GM23338 (cell line): ENCODE results near the gene MOCOS. TPM values are rescaled to one million over a fixed set of nuclear protein-coding genes. Genes with fewer than 3 reads are reported as not detected.

ENCODE experiments used
- ATAC-seq: fragments of 200-7000 bp; cut with Tn5 transposase; 3 replicates; pipeline ENCODE4 v1.9.1; 2020
- DNase-seq: peaks from one replicate; pipeline ENCODE4 v3.0.0-alpha.2; 2015; ENCODE audit warnings: low spot score
- H2AFZ ChIP-seq: fragments of 200-600 bp; sonication (generic); 2 replicates; pipeline ENCODE4 v1.8.0; 2016; ENCODE audit warnings: antibody characterized with exemption, mild to moderate bottlenecking, moderate library complexity
- H3F3A ChIP-seq: fragments of 200-600 bp; sonication (generic); replicated peaks from 2 replicates; pipeline ENCODE4 v1.8.0; 2017; ENCODE audit warnings: antibody characterized with exemption, mixed run types, low read depth
- H3K27ac ChIP-seq: fragments of 200-600 bp; sonication (generic); 2 replicates; pipeline ENCODE4 v1.6.1; 2016; ENCODE audit warnings: low read depth
- H3K27me3 ChIP-seq: fragments of 200-600 bp; sonication (generic); 2 replicates; pipeline ENCODE4 v1.8.0; 2016; ENCODE audit warnings: mild to moderate bottlenecking, mixed run types, moderate library complexity; ENCODE audit not compliant: insufficient read depth
- H3K36me3 ChIP-seq: fragments of 200-600 bp; sonication (generic); 2 replicates; pipeline ENCODE4 v1.8.0; 2016; ENCODE audit warnings: mild to moderate bottlenecking; ENCODE audit not compliant: insufficient read depth
- H3K4me1 ChIP-seq: fragments of 200-600 bp; sonication (generic); 2 replicates; pipeline ENCODE4 v1.8.0; 2016; ENCODE audit warnings: mild to moderate bottlenecking, moderate library complexity; ENCODE audit not compliant: insufficient read depth
- H3K4me2 ChIP-seq: fragments of 200-600 bp; sonication (generic); 2 replicates; pipeline ENCODE4 v1.7.1; 2017; ENCODE audit warnings: mixed run types
- H3K4me3 ChIP-seq: fragments of 200-600 bp; sonication (generic); 2 replicates; pipeline ENCODE4 v1.6.1; 2016; ENCODE audit warnings: mixed run types
- H3K79me2 ChIP-seq: fragments of 200-600 bp; sonication (generic); replicated peaks from 2 replicates; pipeline ENCODE4 v1.8.0; 2017; ENCODE audit warnings: mild to moderate bottlenecking; ENCODE audit not compliant: insufficient read depth
- H3K9me2 ChIP-seq: fragments of 200-600 bp; sonication (generic); 2 replicates; pipeline ENCODE4 v1.8.0; 2017; ENCODE audit not compliant: insufficient read depth
- H4K20me1 ChIP-seq: fragments of 200-600 bp; sonication (generic); replicated peaks from 2 replicates; pipeline ENCODE4 v1.8.0; 2017; ENCODE audit warnings: mild to moderate bottlenecking; ENCODE audit not compliant: insufficient read depth
- H3K27ac Mint-ChIP-seq: 2 replicates; pipeline ENCODE4 v1.8.0; 2020; ENCODE audit warnings: inconsistent platforms, mild to moderate bottlenecking, moderate library complexity, mixed read lengths
- H3K27me3 Mint-ChIP-seq: 3 replicates; pipeline ENCODE4 v1.8.0; 2022; ENCODE audit warnings: low read depth, mild to moderate bottlenecking, moderate library complexity, mixed read lengths, inconsistent platforms; ENCODE audit not compliant: insufficient read depth, poor library complexity
- H3K36me3 Mint-ChIP-seq: 3 replicates; pipeline ENCODE4 v1.8.0; 2021; ENCODE audit warnings: low read depth, mild to moderate bottlenecking, inconsistent platforms, moderate library complexity, mixed read lengths
- H3K4me1 Mint-ChIP-seq: 3 replicates; pipeline ENCODE4 v1.8.0; 2020; ENCODE audit warnings: mild to moderate bottlenecking, inconsistent platforms, mixed read lengths
- H3K4me3 Mint-ChIP-seq: 3 replicates; pipeline ENCODE4 v1.8.0; 2021; ENCODE audit warnings: moderate library complexity, mild to moderate bottlenecking, inconsistent platforms, mixed read lengths
- H3K9me3 Mint-ChIP-seq: 3 replicates; pipeline ENCODE4 v1.8.0; 2020; ENCODE audit warnings: moderate library complexity, mild to moderate bottlenecking, inconsistent platforms, mixed read lengths
- CREB1 ChIP-seq: fragments of 250-450 bp; sonication (Bioruptor Pico); IDR thresholded peaks from 2 replicates; pipeline ENCODE4 v1.5.0; 2020; ENCODE audit warnings: low read depth, mild to moderate bottlenecking, moderate library complexity
- CTCF ChIP-seq, 2 experiments: fragments of 200-600 bp in 1 of 2; sonication (generic) in 1 of 2; conservative IDR thresholded peaks; 2 replicates each; pipeline versions ENCODE4 v1.5.1 to v1.6.1; 2016 to 2017; ENCODE audit warnings: antibody characterized with exemption in 2 of 2, low read depth in 2 of 2, mild to moderate bottlenecking in 2 of 2, moderate library complexity in 1 of 2
- ETS1 ChIP-seq: IDR thresholded peaks from 2 replicates; pipeline ENCODE4 v1.6.1; 2016; ENCODE audit warnings: antibody characterized with exemption
- EZH2 ChIP-seq: fragments of 200-600 bp; sonication (generic); IDR thresholded peaks from one replicate; pipeline ENCODE4 v1.8.0; 2017; ENCODE audit warnings: antibody characterized with exemption, mild to moderate bottlenecking, low read depth; ENCODE audit not compliant: unreplicated experiment
- EZH2phosphoT487 ChIP-seq: fragments of 200-600 bp; sonication (generic); IDR thresholded peaks from one replicate; pipeline ENCODE4 v1.8.1; 2018; ENCODE audit warnings: antibody characterized with exemption; ENCODE audit not compliant: unreplicated experiment
- NANOG ChIP-seq: IDR thresholded peaks from 2 replicates; pipeline ENCODE4 v1.6.1; 2016; ENCODE audit warnings: antibody characterized with exemption, borderline replicate concordance
- POLR2AphosphoS5 ChIP-seq: IDR thresholded peaks from 2 replicates; pipeline ENCODE4 v1.6.1; 2016; ENCODE audit warnings: antibody characterized with exemption, low read depth
- REST ChIP-seq: IDR thresholded peaks from one replicate; pipeline ENCODE4 v1.6.1; 2018; ENCODE audit warnings: antibody characterized with exemption; ENCODE audit not compliant: unreplicated experiment
- ZNF462 ChIP-seq: fragments of 250-450 bp; sonication (Bioruptor Pico); IDR thresholded peaks from 2 replicates; pipeline ENCODE4 v1.5.0; 2020; ENCODE audit warnings: mild to moderate bottlenecking, moderate library complexity
- polyA plus RNA-seq: library from polyadenylated mRNA; unstranded; fragments of >200 nt; fragmentation: Nextera tagmentation; extraction: Ambion mirVana; gene quantifications from 2 replicates; pipeline ENCODE4 v1.2.1, GENCODE V29; 2016
- total RNA-seq: library from RNA; depleted of rRNA; stranded (reverse); fragments of >200 nt; shearing (Covaris generic); gene quantifications from 2 replicates; pipeline ENCODE4 v1.2.3, GENCODE V29; 2014

The MOCOS gene
- total and polyA plus RNA-seq, 2 experiments from 2014 or later = 3.9 to 7.2 TPM

- TF ChIP-seq ZNF462 (CRISPR knock-in tag) (no peak), POLR2AphosphoS5 (no peak; the same call in 1 of the 2 replicates), NANOG (no peak)
These were observed 670 bp upstream of the MOCOS start (continued) for GRCh38 chr18:36186461-36187192.

- H3K4me1 ChIP-seq = peaks cover 14% of the 10 kb centered on the region
- peaks cover 9% of the 10 kb centered on the region; the same call in 1 of the 2 replicates for H3F3A ChIP-seq
- DNase-seq = peak; percentile 61
- no peak overlapping the region for H3K27ac ChIP-seq
- peak overlapping the region; percentile 99 for H3K4me2 ChIP-seq
- H2AFZ ChIP-seq = peak overlapping the region; percentile 98
- peaks cover 32% of the 10 kb centered on the region for H3K4me1 Mint-ChIP-seq
- peaks cover 19% of the 10 kb centered on the region for H3K36me3 Mint-ChIP-seq
- H3K27me3 Mint-ChIP-seq = peaks cover 31% of the 10 kb centered on the region
- peak overlapping the region; percentile 87 for H3K4me3 ChIP-seq
- peak overlapping the region; percentile 76; the same call in 1 of the 2 replicates for H3K27ac Mint-ChIP-seq
- H4K20me1 ChIP-seq = peaks cover 16% of the 10 kb centered on the region
- H3K36me3 ChIP-seq = no peaks in the 10 kb centered on the region
- H3K79me2 ChIP-seq = peaks cover 11% of the 10 kb centered on the region; the same call in 1 of the 2 replicates
- H3K9me3 Mint-ChIP-seq = no peaks in the 10 kb centered on the region
- no peaks in the 10 kb centered on the region for H3K9me2 ChIP-seq
- peaks cover 44% of the 10 kb centered on the region for H3K27me3 ChIP-seq
- peak; percentile 43 for ATAC-seq
- H3K4me3 Mint-ChIP-seq = peak overlapping the region; percentile 92
- TF ChIP-seq EZH2 (no peak), CREB1 (CRISPR knock-in tag) (no peak), EZH2phosphoT487 (no peak), CTCF (conservative IDR thresholded peaks at IDR 0.05; ENCODE audit: low read depth in 2 of 2) (no peak), REST (no peak), ETS1 (no peak), NANOG (no peak)
These were observed 777 bp downstream of the MOCOS start for GRCh38 chr18:36187826-36188721.
